ENCODE results near the gene AMIGO3.
"Not testable (repeated sequence)": the region's sequence is repeated elsewhere in the genome, so short reads cannot be mapped to it uniquely, and the experiment has no call there.

The AMIGO3 gene

GRCh38 chr3:49685103-49685502 is 34.4 kb downstream of the AMIGO3 start:
- H3K27ac ChIP-seq (replicated peaks); DNase-seq (ENCODE audit: low read depth in 1 of 2, low spot score in 1 of 2); H3K27me3 ChIP-seq (ENCODE audit: insufficient read depth, poor library complexity, severe bottlenecking); H3K4me3 ChIP-seq (replicated peaks; ENCODE audit: insufficient read depth, low read length): not testable (repeated sequence)

- not testable (repeated sequence) for H3K27ac ChIP-seq (replicated peaks); H3K27me3 ChIP-seq (ENCODE audit: insufficient read depth, poor library complexity, severe bottlenecking); DNase-seq (ENCODE audit: low read depth in 1 of 2, low spot score in 1 of 2); H3K4me3 ChIP-seq (replicated peaks; ENCODE audit: insufficient read depth, low read length)
Measured at GRCh38 chr3:49684453-49684852, 35.0 kb downstream of the AMIGO3 start.

GRCh38 chr3:49683162-49683561 is 36.3 kb downstream of the AMIGO3 start:
- no peaks in the 10 kb centered on the region for H3K27me3 ChIP-seq (ENCODE audit: insufficient read depth, poor library complexity, severe bottlenecking)
- no peak overlapping the region for H3K27ac ChIP-seq (replicated peaks)
- no peak for DNase-seq (ENCODE audit: low read depth in 1 of 2, low spot score in 1 of 2)
- TF ChIP-seq GABPA (IDR thresholded peaks at IDR 0.05; ENCODE audit: low read depth) (no peak), CTCF (IDR thresholded peaks at IDR 0.05; ENCODE audit: insufficient read depth, low read length) (no peak), REST (IDR thresholded peaks at IDR 0.05; ENCODE audit: insufficient replicate concordance, low read depth) (no peak), SPI1 (IDR thresholded peaks at IDR 0.05; ENCODE audit: borderline replicate concordance, low read depth) (no peak), POLR2AphosphoS5 (IDR thresholded peaks at IDR 0.05; ENCODE audit: low read depth) (no peak)
- no peak overlapping the region for H3K4me3 ChIP-seq (replicated peaks; ENCODE audit: insufficient read depth, low read length)

- TF ChIP-seq GABPA (IDR thresholded peaks at IDR 0.05; ENCODE audit: low read depth), result no peak
- TF ChIP-seq CTCF (IDR thresholded peaks at IDR 0.05; ENCODE audit: insufficient read depth, low read length), result no peak
- no peak for TF ChIP-seq SPI1 (IDR thresholded peaks at IDR 0.05; ENCODE audit: borderline replicate concordance, low read depth)
- TF ChIP-seq POLR2AphosphoS5 (IDR thresholded peaks at IDR 0.05; ENCODE audit: low read depth), result no peak
- TF ChIP-seq REST (IDR thresholded peaks at IDR 0.05; ENCODE audit: insufficient replicate concordance, low read depth), result no peak
- no peak overlapping the region for H3K4me3 ChIP-seq (replicated peaks; ENCODE audit: insufficient read depth, low read length)
- H3K27ac ChIP-seq (replicated peaks), result no peak overlapping the region
Measured at GRCh38 chr3:49681543-49681942, 37.9 kb downstream of the AMIGO3 start.

GRCh38 chr3:49681232-49681522 is 38.3 kb downstream of the AMIGO3 start:
- Histone ChIP-seq H3K27me3 (ENCODE audit: insufficient read depth, poor library complexity, severe bottlenecking) (no peaks in the 10 kb centered on the region), H3K4me3 (replicated peaks; ENCODE audit: insufficient read depth, low read length) (no peak overlapping the region), H3K27ac (replicated peaks) (no peak overlapping the region)
- TF ChIP-seq GABPA (IDR thresholded peaks at IDR 0.05; ENCODE audit: low read depth) (no peak), SPI1 (IDR thresholded peaks at IDR 0.05; ENCODE audit: borderline replicate concordance, low read depth) (no peak), REST (IDR thresholded peaks at IDR 0.05; ENCODE audit: insufficient replicate concordance, low read depth) (no peak), CTCF (IDR thresholded peaks at IDR 0.05; ENCODE audit: insufficient read depth, low read length) (no peak), POLR2AphosphoS5 (IDR thresholded peaks at IDR 0.05; ENCODE audit: low read depth) (no peak)
- DNase-seq (ENCODE audit: low read depth in 1 of 2, low spot score in 1 of 2), result no peak

More at GRCh38 chr3:49681543-49681942, 37.9 kb downstream of the AMIGO3 start:
- H3K27me3 ChIP-seq (ENCODE audit: insufficient read depth, poor library complexity, severe bottlenecking), result no peaks in the 10 kb centered on the region
- no peak for DNase-seq (ENCODE audit: low read depth in 1 of 2, low spot score in 1 of 2)

All from HL-60 (cell line).